ENCODE results near the gene ZFP1.
"Not testable (repeated sequence)": the region's sequence is repeated elsewhere in the genome, so short reads cannot be mapped to it uniquely, and the experiment has no call there.

Gene ZFP1

GRCh38 chr16:75121949-75122568 is 26.3 kb upstream of the ZFP1 start:
- TF ChIP-seq SPI1 (IDR thresholded peaks at IDR 0.05; ENCODE audit: low read depth, low read length), result no peak
- TF ChIP-seq POLR2AphosphoS5 (IDR thresholded peaks at IDR 0.05; ENCODE audit: low read depth, low read length), result no peak
- TF ChIP-seq POLR2A (IDR thresholded peaks at IDR 0.05; ENCODE audit: low read depth, low read length), result no peak
- TF ChIP-seq POU2F2 (IDR thresholded peaks at IDR 0.05; ENCODE audit: low read depth, low read length), result no peak
- no peak for TF ChIP-seq PAX5 (IDR thresholded peaks at IDR 0.05; ENCODE audit: insufficient read depth, low read length, severe bottlenecking)
- no peak for TF ChIP-seq TAF1 (IDR thresholded peaks at IDR 0.05; ENCODE audit: low read depth, low read length)
- no peak for FAIRE-seq
- DNase-seq (ENCODE audit: insufficient read length, low spot score), result no peak

- no peak for DNase-seq (ENCODE audit: insufficient read length, low spot score)
- TF ChIP-seq POU2F2 (IDR thresholded peaks at IDR 0.05; ENCODE audit: low read depth, low read length) (no peak), TAF1 (IDR thresholded peaks at IDR 0.05; ENCODE audit: low read depth, low read length) (no peak), POLR2A (IDR thresholded peaks at IDR 0.05; ENCODE audit: low read depth, low read length) (no peak), SPI1 (IDR thresholded peaks at IDR 0.05; ENCODE audit: low read depth, low read length) (no peak), POLR2AphosphoS5 (IDR thresholded peaks at IDR 0.05; ENCODE audit: low read depth, low read length) (no peak), PAX5 (IDR thresholded peaks at IDR 0.05; ENCODE audit: insufficient read depth, low read length, severe bottlenecking) (no peak)
- FAIRE-seq, result no peak
These were observed 25.7 kb upstream of the ZFP1 start for GRCh38 chr16:75122609-75123008.

- FAIRE-seq (no peak), DNase-seq (ENCODE audit: insufficient read length, low spot score) (no peak)
- TF ChIP-seq POLR2A (IDR thresholded peaks at IDR 0.05; ENCODE audit: low read depth, low read length) (no peak), PAX5 (IDR thresholded peaks at IDR 0.05; ENCODE audit: insufficient read depth, low read length, severe bottlenecking) (no peak), POLR2AphosphoS5 (IDR thresholded peaks at IDR 0.05; ENCODE audit: low read depth, low read length) (no peak), POU2F2 (IDR thresholded peaks at IDR 0.05; ENCODE audit: low read depth, low read length) (no peak), SPI1 (IDR thresholded peaks at IDR 0.05; ENCODE audit: low read depth, low read length) (no peak), TAF1 (IDR thresholded peaks at IDR 0.05; ENCODE audit: low read depth, low read length) (no peak)
These were observed 20.5 kb upstream of the ZFP1 start for GRCh38 chr16:75127713-75128415.

GRCh38 chr16:75129421-75130149 is 18.7 kb upstream of the ZFP1 start:
- DNase-seq (ENCODE audit: insufficient read length, low spot score), result not testable (repeated sequence)

GRCh38 chr16:75130150-75130771 is 18.1 kb upstream of the ZFP1 start:
- no peak for DNase-seq (ENCODE audit: insufficient read length, low spot score)
- TF ChIP-seq SPI1 (IDR thresholded peaks at IDR 0.05; ENCODE audit: low read depth, low read length) (no peak), POLR2AphosphoS5 (IDR thresholded peaks at IDR 0.05; ENCODE audit: low read depth, low read length) (no peak), PAX5 (IDR thresholded peaks at IDR 0.05; ENCODE audit: insufficient read depth, low read length, severe bottlenecking) (no peak), POU2F2 (IDR thresholded peaks at IDR 0.05; ENCODE audit: low read depth, low read length) (no peak), TAF1 (IDR thresholded peaks at IDR 0.05; ENCODE audit: low read depth, low read length) (no peak), POLR2A (IDR thresholded peaks at IDR 0.05; ENCODE audit: low read depth, low read length) (no peak)
- FAIRE-seq, result no peak

More at GRCh38 chr16:75129421-75130149, 18.7 kb upstream of the ZFP1 start:
- FAIRE-seq, result not testable (repeated sequence)

GRCh38 chr16:75131081-75131480 is 17.2 kb upstream of the ZFP1 start:
- DNase-seq (ENCODE audit: insufficient read length, low spot score) (no peak), FAIRE-seq (no peak)
- TF ChIP-seq SPI1 (IDR thresholded peaks at IDR 0.05; ENCODE audit: low read depth, low read length), result no peak
- TF ChIP-seq POLR2A (IDR thresholded peaks at IDR 0.05; ENCODE audit: low read depth, low read length), result no peak
- TF ChIP-seq PAX5 (IDR thresholded peaks at IDR 0.05; ENCODE audit: insufficient read depth, low read length, severe bottlenecking), result no peak
- no peak for TF ChIP-seq POLR2AphosphoS5 (IDR thresholded peaks at IDR 0.05; ENCODE audit: low read depth, low read length)
- TF ChIP-seq TAF1 (IDR thresholded peaks at IDR 0.05; ENCODE audit: low read depth, low read length), result no peak
- no peak for TF ChIP-seq POU2F2 (IDR thresholded peaks at IDR 0.05; ENCODE audit: low read depth, low read length)

GRCh38 chr16:75138233-75138632 is 10.1 kb upstream of the ZFP1 start:
- TF ChIP-seq PAX5 (IDR thresholded peaks at IDR 0.05; ENCODE audit: insufficient read depth, low read length, severe bottlenecking) (no peak), SPI1 (IDR thresholded peaks at IDR 0.05; ENCODE audit: low read depth, low read length) (no peak), POU2F2 (IDR thresholded peaks at IDR 0.05; ENCODE audit: low read depth, low read length) (no peak), POLR2AphosphoS5 (IDR thresholded peaks at IDR 0.05; ENCODE audit: low read depth, low read length) (no peak), TAF1 (IDR thresholded peaks at IDR 0.05; ENCODE audit: low read depth, low read length) (no peak), POLR2A (IDR thresholded peaks at IDR 0.05; ENCODE audit: low read depth, low read length) (no peak)
- DNase-seq (ENCODE audit: insufficient read length, low spot score) (no peak), FAIRE-seq (no peak)

GRCh38 chr16:75138636-75139035 is 9.7 kb upstream of the ZFP1 start:
- no peak for FAIRE-seq
- no peak for DNase-seq (ENCODE audit: insufficient read length, low spot score)
- TF ChIP-seq TAF1 (IDR thresholded peaks at IDR 0.05; ENCODE audit: low read depth, low read length), result no peak
- TF ChIP-seq POLR2AphosphoS5 (IDR thresholded peaks at IDR 0.05; ENCODE audit: low read depth, low read length), result no peak
- no peak for TF ChIP-seq SPI1 (IDR thresholded peaks at IDR 0.05; ENCODE audit: low read depth, low read length)
- no peak for TF ChIP-seq POU2F2 (IDR thresholded peaks at IDR 0.05; ENCODE audit: low read depth, low read length)
- TF ChIP-seq POLR2A (IDR thresholded peaks at IDR 0.05; ENCODE audit: low read depth, low read length), result no peak
- TF ChIP-seq PAX5 (IDR thresholded peaks at IDR 0.05; ENCODE audit: insufficient read depth, low read length, severe bottlenecking), result no peak

GRCh38 chr16:75139498-75139897 is 8.8 kb upstream of the ZFP1 start:
- no peak for DNase-seq (ENCODE audit: insufficient read length, low spot score)
- no peak for FAIRE-seq
- TF ChIP-seq TAF1 (IDR thresholded peaks at IDR 0.05; ENCODE audit: low read depth, low read length) (no peak), POLR2AphosphoS5 (IDR thresholded peaks at IDR 0.05; ENCODE audit: low read depth, low read length) (no peak), PAX5 (IDR thresholded peaks at IDR 0.05; ENCODE audit: insufficient read depth, low read length, severe bottlenecking) (no peak), POLR2A (IDR thresholded peaks at IDR 0.05; ENCODE audit: low read depth, low read length) (no peak), POU2F2 (IDR thresholded peaks at IDR 0.05; ENCODE audit: low read depth, low read length) (no peak), SPI1 (IDR thresholded peaks at IDR 0.05; ENCODE audit: low read depth, low read length) (no peak)

All from GM12891 (cell line).